ENCODE results near the gene CPPED1. TPM values are rescaled to one million over a fixed set of nuclear protein-coding genes. Genes with fewer than 3 reads are reported as not detected.
"Not testable (repeated sequence)": the region's sequence is repeated elsewhere in the genome, so short reads cannot be mapped to it uniquely, and the experiment has no call there.

Gene CPPED1
- total and polyA plus RNA-seq, 3 donors from 2014 or later: 34.3 to 84.3 (median 67.5) TPM

- Histone ChIP-seq H3K4me1 (peaks cover 4% of the 10 kb centered on the region), H3K36me3 (ENCODE audit: low read depth, missing control alignments) (no peaks in the 10 kb centered on the region), H3K27ac (no peak overlapping the region), H3K27me3 (no peaks in the 10 kb centered on the region), H3K9me3 (no peaks in the 10 kb centered on the region), H3K4me3 (no peak overlapping the region)
- no peak for DNase-seq
- no peak for TF ChIP-seq CTCF (IDR thresholded peaks at IDR 0.05)
- no peak for TF ChIP-seq POLR2A (IDR thresholded peaks at IDR 0.05)
- intact Hi-C loops (cut with DNase I; ENCODE audit: low total_unique reads): no loop called here
- WGBS, 2 donors: 85 to 91% methylated on average over 7 of the region's 7 CpGs
Measured at GRCh38 chr16:12769525-12769924, 34.2 kb downstream of the CPPED1 start.

GRCh38 chr16:12767897-12768296 lies 35.8 kb downstream of the CPPED1 start:
- no peaks in the 10 kb centered on the region for H3K27me3 ChIP-seq
- H3K4me1 ChIP-seq: peaks cover 4% of the 10 kb centered on the region
- intact Hi-C loops (cut with DNase I; ENCODE audit: low total_unique reads): no loop called here
- no peak overlapping the region for H3K27ac ChIP-seq
- no peak overlapping the region for H3K4me3 ChIP-seq
- TF ChIP-seq POLR2A (IDR thresholded peaks at IDR 0.05): no peak
- TF ChIP-seq CTCF (IDR thresholded peaks at IDR 0.05): no peak
- whole genome bisulfite sequencing, 2 donors: 81 to 84% methylated on average over 6 of the region's 6 CpGs
- H3K36me3 ChIP-seq (ENCODE audit: low read depth, missing control alignments): no peaks in the 10 kb centered on the region
- DNase-seq: no peak
- no peaks in the 10 kb centered on the region for H3K9me3 ChIP-seq

GRCh38 chr16:12766853-12767252 lies 36.8 kb downstream of the CPPED1 start:
- H3K36me3 ChIP-seq (ENCODE audit: low read depth, missing control alignments): no peaks in the 10 kb centered on the region
- no peak for TF ChIP-seq POLR2A (IDR thresholded peaks at IDR 0.05)
- no peak overlapping the region for H3K4me3 ChIP-seq
- no peaks in the 10 kb centered on the region for H3K9me3 ChIP-seq
- no peak for DNase-seq
- peaks cover 4% of the 10 kb centered on the region for H3K4me1 ChIP-seq
- H3K27ac ChIP-seq: no peak overlapping the region
- 89 to 99% methylated on average over 5 of the region's 5 CpGs for WGBS, 2 donors
- intact Hi-C loops (cut with DNase I; ENCODE audit: low total_unique reads): no loop called here
- H3K27me3 ChIP-seq: no peaks in the 10 kb centered on the region

- H3K27ac ChIP-seq; DNase-seq; H3K4me3 ChIP-seq; H3K4me1 ChIP-seq; H3K36me3 ChIP-seq (ENCODE audit: low read depth, missing control alignments); intact Hi-C loops (cut with DNase I; ENCODE audit: low total_unique reads); H3K27me3 ChIP-seq; H3K9me3 ChIP-seq: not testable (repeated sequence)
- WGBS, 2 donors: 78 to 92% methylated on average over 3 of the region's 3 CpGs
Measured at GRCh38 chr16:12766208-12766607, 37.5 kb downstream of the CPPED1 start.

GRCh38 chr16:12764813-12765488 lies 38.7 kb downstream of the CPPED1 start:
- no peak for DNase-seq
- no peaks in the 10 kb centered on the region for H3K36me3 ChIP-seq (ENCODE audit: low read depth, missing control alignments)
- H3K27ac ChIP-seq: no peak overlapping the region
- WGBS, 2 donors: 85 to 89% methylated on average over 6 of the region's 6 CpGs
- no peaks in the 10 kb centered on the region for H3K9me3 ChIP-seq
- TF ChIP-seq POLR2A (IDR thresholded peaks at IDR 0.05) (no peak), CTCF (IDR thresholded peaks at IDR 0.05) (no peak)
- no peak overlapping the region for H3K4me3 ChIP-seq
- H3K4me1 ChIP-seq: no peaks in the 10 kb centered on the region
- intact Hi-C loops (cut with DNase I; ENCODE audit: low total_unique reads): no loop called here
- no peaks in the 10 kb centered on the region for H3K27me3 ChIP-seq

- Histone ChIP-seq H3K9me3 (no peaks in the 10 kb centered on the region), H3K27me3 (no peaks in the 10 kb centered on the region), H3K4me1 (no peaks in the 10 kb centered on the region), H3K36me3 (ENCODE audit: low read depth, missing control alignments) (no peaks in the 10 kb centered on the region), H3K27ac (no peak overlapping the region), H3K4me3 (no peak overlapping the region)
- TF ChIP-seq CTCF (IDR thresholded peaks at IDR 0.05): no peak
- no peak for TF ChIP-seq POLR2A (IDR thresholded peaks at IDR 0.05)
- WGBS, 2 donors: 62 to 82% methylated on average over 3 of the region's 3 CpGs
- intact Hi-C loops (cut with DNase I; ENCODE audit: low total_unique reads): no loop called here
- no peak for DNase-seq
Measured at GRCh38 chr16:12763517-12763916, 40.2 kb downstream of the CPPED1 start.
